ENCODE results near the gene COL4A1. TPM values are rescaled to one million over a fixed set of nuclear protein-coding genes. Genes with fewer than 3 reads are reported as not detected.

COL4A1 gene
- total RNA-seq, 1 donor from 2014 or later = 5,210 TPM

DNA sequence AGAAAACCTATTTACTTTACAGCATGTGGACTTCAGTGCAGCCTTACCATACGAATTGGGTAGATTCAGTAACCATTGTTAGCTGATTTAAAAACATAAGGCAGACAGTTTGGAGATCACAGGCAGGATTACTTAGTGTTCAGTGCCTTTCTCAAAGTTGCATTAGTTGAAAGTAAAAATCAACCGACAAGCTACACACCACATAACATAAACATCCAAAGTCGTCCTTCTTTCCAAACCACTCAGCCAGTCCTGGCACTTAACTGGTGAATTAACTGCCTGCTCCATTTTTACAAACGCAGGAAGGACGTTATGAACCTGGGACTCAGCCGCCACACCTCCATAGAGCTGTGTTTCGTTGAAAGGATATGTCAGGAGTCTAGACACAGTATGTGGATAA is 91.4 kb downstream of the COL4A1 start:
- H3K27me3 Mint-ChIP-seq (ENCODE audit: low read depth) = no peaks in the 10 kb centered on the region
- H3K4me3 Mint-ChIP-seq (ENCODE audit: unreplicated experiment) = no peak overlapping the region
- H3K9me3 Mint-ChIP-seq (ENCODE audit: low read depth) = no peaks in the 10 kb centered on the region
- H3K27ac Mint-ChIP-seq (ENCODE audit: unreplicated experiment) = peak overlapping the region; percentile 95
- peaks cover 78% of the 10 kb centered on the region for H3K4me1 Mint-ChIP-seq (ENCODE audit: low read depth)
- no peak for DNase-seq (ENCODE audit: low spot score)
- TF ChIP-seq CTCF (IDR thresholded peaks at IDR 0.05) = no peak
- peaks cover 40% of the 10 kb centered on the region for H3K36me3 Mint-ChIP-seq (ENCODE audit: low read depth)

DNA sequence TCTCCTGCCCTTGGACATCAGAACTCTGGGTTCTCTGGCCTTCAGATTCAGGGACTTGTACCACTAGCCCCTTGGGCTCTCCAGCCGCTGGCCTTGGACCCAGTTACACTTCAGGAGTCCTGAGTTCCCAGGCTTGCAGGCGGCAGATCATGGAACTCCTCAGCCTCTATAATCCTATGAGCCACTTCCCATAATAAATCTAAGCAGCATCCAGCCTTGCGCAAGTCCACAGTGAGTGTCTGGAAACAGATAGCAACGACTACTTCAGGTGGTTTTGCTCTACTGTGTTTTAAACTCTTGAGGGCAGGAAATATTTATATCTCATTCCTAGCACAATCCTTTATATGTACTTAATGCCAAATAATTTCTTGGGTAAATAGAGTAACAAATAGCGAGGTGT is 92.3 kb downstream of the COL4A1 start:
- Mint-ChIP-seq H3K36me3 (ENCODE audit: low read depth) (peaks cover 45% of the 10 kb centered on the region), H3K4me3 (ENCODE audit: unreplicated experiment) (no peak overlapping the region), H3K27ac (ENCODE audit: unreplicated experiment) (peak overlapping the region; percentile 95), H3K4me1 (ENCODE audit: low read depth) (peaks cover 71% of the 10 kb centered on the region), H3K27me3 (ENCODE audit: low read depth) (no peaks in the 10 kb centered on the region), H3K9me3 (ENCODE audit: low read depth) (no peaks in the 10 kb centered on the region)
- TF ChIP-seq CTCF (IDR thresholded peaks at IDR 0.05) = no peak
- DNase-seq (ENCODE audit: low spot score) = no peak

DNA sequence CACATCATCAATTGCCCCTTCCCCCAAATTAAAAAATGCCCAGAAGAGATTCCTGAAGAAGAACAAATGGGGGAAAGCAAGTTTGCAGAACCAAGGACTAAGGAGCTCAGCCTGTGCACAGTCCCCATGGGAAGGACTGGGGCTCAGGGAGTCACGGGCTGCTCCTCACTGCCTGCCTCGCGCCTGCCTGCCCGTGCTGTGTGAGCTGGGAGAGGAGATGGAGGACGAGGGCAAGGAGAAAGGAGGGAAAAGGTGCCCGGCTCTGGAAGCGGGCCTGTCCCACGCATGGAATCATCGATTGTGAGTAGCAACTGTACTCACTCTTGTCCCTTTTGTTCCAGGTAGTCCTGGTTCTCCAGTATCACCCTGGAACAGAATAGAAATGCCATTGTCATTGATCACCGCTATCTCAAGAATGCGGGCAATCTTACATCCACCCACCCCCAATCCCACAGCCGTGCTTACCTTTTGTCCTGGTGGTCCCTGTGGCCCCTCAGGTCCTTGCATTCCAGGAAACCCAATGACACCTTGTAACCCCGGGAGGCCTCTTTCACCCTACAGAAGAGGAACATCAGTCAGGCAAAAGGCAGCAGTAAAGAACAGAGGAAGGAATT is 93.4 kb downstream of the COL4A1 start:
- no peaks in the 10 kb centered on the region for H3K9me3 Mint-ChIP-seq (ENCODE audit: low read depth)
- DNase-seq (ENCODE audit: low spot score) = no peak
- H3K27me3 Mint-ChIP-seq (ENCODE audit: low read depth) = no peaks in the 10 kb centered on the region
- peaks cover 50% of the 10 kb centered on the region for H3K36me3 Mint-ChIP-seq (ENCODE audit: low read depth)
- H3K27ac Mint-ChIP-seq (ENCODE audit: unreplicated experiment) = peak overlapping the region; percentile 95
- no peak overlapping the region for H3K4me3 Mint-ChIP-seq (ENCODE audit: unreplicated experiment)
- peaks cover 63% of the 10 kb centered on the region for H3K4me1 Mint-ChIP-seq (ENCODE audit: low read depth)
- TF ChIP-seq CTCF (IDR thresholded peaks at IDR 0.05) = no peak

- H3K36me3 Mint-ChIP-seq (ENCODE audit: low read depth) = peaks cover 55% of the 10 kb centered on the region
- peaks cover 52% of the 10 kb centered on the region for H3K4me1 Mint-ChIP-seq (ENCODE audit: low read depth)
- TF ChIP-seq CTCF (IDR thresholded peaks at IDR 0.05) = no peak
- no peak overlapping the region for H3K4me3 Mint-ChIP-seq (ENCODE audit: unreplicated experiment)
- peak overlapping the region; percentile 32 for H3K27ac Mint-ChIP-seq (ENCODE audit: unreplicated experiment)
- H3K27me3 Mint-ChIP-seq (ENCODE audit: low read depth) = no peaks in the 10 kb centered on the region
- no peaks in the 10 kb centered on the region for H3K9me3 Mint-ChIP-seq (ENCODE audit: low read depth)
- no peak for DNase-seq (ENCODE audit: low spot score)
Observed at GRCh38 chr13:110212529-110212928, 94.4 kb downstream of the COL4A1 start.

GRCh38 chr13:110211735-110212134 is 95.2 kb downstream of the COL4A1 start:
- Mint-ChIP-seq H3K36me3 (ENCODE audit: low read depth) (peaks cover 58% of the 10 kb centered on the region), H3K4me3 (ENCODE audit: unreplicated experiment) (no peak overlapping the region), H3K9me3 (ENCODE audit: low read depth) (no peaks in the 10 kb centered on the region), H3K27me3 (ENCODE audit: low read depth) (no peaks in the 10 kb centered on the region), H3K27ac (ENCODE audit: unreplicated experiment) (no peak overlapping the region), H3K4me1 (ENCODE audit: low read depth) (peaks cover 44% of the 10 kb centered on the region)
- no peak for TF ChIP-seq CTCF (IDR thresholded peaks at IDR 0.05)
- no peak for DNase-seq (ENCODE audit: low spot score)

Measured in chondrocyte (in vitro differentiated cells).